Stimulated activated CD4-positive, alpha-beta T cell treated with anti-CD3 and anti-CD28 coated beads, Interleukin-12 subunit alpha, Interleukin-12 subunit beta, amount 100 ng/mL, for 24 hours (primary cell): ENCODE data around the gene OTOGL.
"Not testable (repeated sequence)": the region's sequence is repeated elsewhere in the genome, so short reads cannot be mapped to it uniquely, and the experiment has no call there.

Experiments used
- DNase-seq, 2 experiments: peaks; one replicate each; pipeline ENCODE4 v3.0.0-alpha.2; 2020; ENCODE audit warnings: low read depth in 2 of 2

The OTOGL gene

DNA sequence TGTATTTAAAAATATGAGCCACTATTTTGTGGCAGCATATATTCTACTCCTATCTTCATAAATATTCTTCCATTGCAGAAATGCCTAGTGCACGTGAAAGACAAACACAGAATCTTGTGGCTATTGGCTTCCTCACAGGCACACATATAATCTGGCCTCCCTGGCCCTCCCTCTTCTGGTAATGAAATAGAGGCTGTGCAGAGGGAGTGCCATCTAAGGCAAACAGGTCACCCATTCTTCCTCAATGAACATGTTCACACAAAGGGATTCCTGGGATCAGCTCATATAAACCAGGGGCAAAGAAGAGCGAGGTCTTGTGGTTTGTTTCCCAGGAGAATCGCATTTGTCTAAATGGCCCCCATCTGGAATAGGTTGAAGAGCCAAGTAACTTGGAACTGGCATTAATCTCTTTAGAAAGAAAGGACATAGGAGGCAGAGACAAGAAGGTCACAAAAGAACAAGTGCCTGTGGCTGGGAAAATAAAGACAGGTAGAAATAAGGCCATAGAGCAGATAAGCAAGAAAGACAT lies 173.1 kb downstream of the OTOGL start:
- no peak for DNase-seq

DNA sequence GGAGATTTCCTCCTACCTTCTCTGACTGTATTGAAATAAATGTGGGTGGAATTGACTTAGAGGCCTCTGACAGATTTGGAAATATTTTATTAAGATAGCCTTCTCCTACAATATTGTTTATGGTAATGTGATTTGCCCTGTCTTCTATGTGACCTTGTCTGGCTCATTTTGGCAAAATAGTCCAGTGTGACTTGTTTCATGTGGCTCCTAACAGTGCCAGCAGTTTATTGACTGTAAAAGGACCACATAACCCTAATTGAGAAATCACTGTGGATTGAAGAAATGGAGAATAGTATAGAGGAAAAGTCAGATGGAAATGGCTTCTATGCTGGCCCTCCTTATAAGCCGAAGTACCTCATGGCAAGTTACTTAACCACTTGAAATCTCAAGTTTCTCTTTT lies 173.8 kb downstream of the OTOGL start:
- no peak for DNase-seq

DNA sequence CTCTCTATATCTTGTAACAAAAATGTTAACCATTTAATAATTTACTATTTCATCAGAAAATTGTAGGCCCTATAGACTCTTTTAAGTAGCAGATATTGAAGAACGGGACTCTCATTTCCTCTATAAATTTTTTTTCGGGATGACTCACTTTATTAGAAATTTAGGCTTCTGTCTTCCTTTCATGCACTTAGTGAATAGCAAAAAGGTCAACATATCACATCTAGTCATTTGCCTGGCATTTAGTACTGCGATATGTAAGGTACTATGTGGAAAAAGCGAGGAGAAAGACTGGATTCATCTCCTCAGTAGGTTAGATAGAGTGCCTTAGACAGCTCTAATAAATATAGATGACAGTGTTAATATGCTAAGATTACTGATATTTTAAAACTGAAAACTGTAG lies 178.4 kb downstream of the OTOGL start:
- no peak for DNase-seq

DNA sequence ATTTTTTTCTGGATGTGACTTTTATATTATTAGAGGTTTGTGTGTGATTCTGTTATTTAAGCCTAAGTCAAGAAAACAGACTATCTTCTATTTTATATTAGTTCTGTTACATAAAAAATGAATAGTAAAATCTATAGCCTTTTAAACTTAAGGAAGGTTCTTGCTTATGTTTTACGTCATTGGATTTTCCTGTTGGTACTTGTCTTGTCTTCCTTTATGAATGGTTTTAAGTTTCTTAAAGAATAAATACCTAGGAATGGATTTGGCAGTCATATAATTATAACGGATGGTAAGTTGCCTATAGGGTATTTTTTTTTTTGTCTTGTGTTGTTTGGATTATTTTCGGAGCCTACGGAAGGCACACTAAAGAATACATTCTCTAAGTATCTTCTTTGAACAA lies 182.9 kb downstream of the OTOGL start:
- no peak for DNase-seq

DNA sequence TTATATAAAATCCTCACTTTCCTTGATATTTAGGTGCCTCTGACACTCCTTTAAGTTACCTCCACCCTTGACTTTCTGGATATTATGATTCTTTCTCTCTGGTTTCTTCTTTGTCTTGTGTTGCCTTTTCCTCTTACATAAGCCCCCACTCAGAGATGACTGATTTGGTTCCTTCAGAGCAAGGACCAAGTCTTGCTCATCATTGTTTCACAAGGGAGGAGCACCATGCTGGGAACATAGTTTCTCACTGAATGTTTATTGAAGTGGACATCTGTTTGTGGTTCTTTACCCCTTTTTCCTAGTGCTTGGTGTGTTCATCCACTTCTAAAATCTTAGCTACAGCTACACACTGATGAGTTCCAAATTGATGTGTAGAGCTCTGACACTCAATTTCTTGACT lies 183.4 kb downstream of the OTOGL start:
- no peak for DNase-seq

DNA sequence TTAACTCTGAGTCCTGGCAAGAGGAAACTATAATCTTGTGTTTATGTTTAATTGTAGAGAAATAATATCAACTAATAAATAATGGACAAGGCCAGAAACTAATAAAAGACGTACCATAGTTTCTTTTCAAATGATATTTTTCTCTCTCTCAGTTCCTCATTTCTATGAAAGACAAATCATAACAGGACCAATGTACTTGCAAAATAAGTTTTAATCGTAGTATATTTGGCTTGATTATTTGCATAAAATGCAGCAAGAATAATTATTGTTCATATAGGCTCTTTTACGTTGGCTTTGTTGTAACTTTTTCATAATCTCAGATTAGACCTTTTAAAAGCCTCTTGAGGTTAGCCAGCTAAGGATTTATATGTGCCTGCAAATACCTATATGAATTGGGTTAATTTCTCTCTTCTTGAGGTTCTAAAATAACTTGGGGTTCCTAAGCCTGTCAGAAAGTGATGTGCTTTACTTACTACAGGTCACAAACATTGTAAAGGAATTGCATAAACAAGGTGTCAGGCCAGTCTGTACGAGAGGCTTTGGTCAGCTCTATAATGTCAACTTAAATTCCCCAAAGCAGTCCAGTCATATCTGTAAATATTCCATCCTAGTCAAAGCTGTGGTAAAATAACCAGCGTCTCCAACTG lies 191.9 kb downstream of the OTOGL start:
- no peak for DNase-seq

DNA sequence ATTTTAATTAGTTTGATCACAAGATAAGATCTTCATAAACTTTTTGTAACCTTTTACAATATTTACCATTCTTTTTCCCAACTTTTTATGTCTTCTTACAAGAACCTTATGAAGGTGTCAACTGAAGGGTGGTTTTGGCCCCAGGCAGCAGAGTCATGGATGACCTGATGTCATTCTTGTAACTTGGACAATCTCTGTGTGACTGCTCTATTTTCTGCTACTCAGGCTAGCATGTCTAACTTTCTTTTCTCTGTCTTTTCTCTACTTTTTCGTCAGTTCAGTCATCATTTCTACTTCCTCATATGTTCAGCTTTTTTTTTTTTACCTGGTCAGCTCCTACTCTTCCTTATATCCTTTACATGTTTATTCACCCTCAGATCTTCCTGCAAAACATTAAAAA lies 194.0 kb downstream of the OTOGL start:
- DNase-seq, result no peak

DNA sequence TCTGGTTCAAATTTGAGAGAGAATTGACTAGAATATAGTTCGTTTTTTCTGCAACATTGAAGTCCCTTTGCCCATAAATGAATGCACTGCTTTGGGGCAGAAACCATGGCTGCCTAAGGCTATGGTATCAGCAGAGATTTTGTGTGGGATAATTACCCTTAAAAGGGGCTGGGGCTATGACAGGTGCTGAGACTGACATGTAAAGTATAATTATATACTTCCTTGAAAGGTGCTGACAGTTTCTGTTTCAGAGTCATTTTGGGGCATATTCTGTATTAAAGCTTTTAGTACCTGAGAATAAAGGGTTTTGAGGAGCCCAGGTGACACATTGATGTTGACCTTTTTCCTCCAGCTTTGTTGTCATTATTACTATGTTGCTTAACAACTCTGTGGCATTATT lies 194.4 kb downstream of the OTOGL start:
- DNase-seq, result no peak

DNA sequence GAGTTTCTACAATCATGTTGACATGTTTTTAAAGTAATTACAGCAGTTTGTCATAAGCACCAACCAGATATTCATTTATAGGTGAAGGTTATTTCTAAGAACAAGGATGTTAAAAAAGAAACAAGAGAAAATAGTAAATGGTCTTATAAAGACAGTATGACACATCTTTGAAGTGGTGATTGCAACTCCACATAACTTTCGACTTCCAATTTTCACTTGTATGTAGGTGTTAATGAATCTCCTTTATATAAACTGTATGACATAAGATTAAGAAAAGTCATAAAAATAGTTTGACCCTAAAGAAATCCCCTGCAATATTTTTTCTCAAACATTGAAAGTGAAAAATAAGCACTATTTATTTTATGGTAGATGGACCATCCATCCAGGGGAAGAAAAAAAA lies 199.9 kb downstream of the OTOGL start:
- DNase-seq, result no peak

DNA sequence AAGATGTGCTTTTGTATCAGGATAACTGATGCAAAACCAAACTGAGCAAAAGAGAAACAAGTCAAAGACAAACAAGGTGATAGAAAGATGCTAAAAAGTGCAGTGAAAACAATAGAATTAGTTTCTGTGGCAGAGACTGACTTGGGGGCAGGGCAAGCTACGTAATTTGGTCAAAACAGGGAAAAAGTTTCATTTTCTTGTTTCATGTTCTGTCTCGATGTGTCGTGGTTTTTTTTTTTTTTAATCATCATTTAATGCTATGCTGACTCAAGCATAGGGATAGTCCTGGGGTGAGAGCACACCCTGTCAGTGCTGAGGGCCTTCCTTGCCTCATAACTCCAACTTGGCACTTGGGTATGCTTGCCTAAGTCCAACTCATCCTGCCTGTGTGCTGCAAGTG lies 200.6 kb downstream of the OTOGL start:
- DNase-seq, result no peak

DNA sequence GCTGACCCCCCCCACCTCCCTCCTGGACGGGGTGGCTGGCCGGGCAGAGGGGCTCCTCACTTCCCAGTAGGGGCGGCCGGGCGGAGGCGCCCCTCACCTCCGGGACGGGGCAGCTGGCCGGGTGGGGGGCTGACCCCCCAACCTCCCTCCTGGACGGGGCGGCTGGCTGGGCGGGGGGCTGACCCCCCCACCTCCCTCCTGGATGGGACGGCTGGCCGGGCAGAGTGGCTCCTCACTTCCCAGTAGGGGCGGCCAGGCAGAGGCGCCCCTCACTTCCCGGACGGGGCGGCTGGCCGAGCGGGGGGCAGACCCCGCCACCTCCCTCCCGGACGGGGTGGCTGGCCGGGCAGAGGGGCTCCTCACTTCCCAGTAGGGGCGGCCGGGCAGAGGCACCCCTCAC lies 208.1 kb downstream of the OTOGL start:
- not testable (repeated sequence) for DNase-seq

DNA sequence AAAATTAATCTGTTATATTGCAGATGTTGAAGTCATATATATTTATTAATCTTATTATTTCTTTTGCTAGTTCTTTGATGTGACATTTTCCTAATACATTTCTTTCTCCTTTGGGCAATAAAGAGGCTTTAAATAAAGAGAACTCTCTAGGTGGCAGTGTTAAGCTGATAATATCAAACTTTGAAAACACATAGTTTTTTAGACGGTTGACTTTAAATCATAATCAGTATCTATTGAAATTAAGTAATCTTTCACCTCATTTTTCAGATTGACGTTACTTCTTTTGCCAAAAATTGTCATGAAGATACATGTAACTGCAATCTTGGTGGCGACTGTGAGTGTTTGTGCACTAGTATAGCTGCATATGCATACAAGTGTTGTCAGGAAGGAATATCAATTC lies 213.9 kb downstream of the OTOGL start:
- no peak for DNase-seq

DNA sequence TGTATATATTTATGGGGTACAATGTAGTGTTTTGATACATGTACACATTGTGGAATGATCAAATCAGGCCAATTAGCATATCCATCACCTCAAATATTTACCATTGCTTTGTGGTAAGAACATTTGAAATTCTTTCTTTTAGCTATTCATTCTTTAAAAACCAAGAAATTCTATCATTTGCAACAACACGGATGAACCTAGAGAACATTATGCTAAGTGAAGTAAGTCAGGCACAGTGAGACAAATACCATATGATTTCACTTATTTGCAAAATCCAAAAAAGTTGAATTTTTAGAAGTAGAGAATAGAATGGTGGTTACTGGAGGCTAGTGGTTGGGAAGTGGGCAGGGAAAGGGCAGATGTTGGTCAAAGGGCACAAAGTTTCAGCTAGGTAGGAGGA lies 215.4 kb downstream of the OTOGL start:
- DNase-seq, result no peak

DNA sequence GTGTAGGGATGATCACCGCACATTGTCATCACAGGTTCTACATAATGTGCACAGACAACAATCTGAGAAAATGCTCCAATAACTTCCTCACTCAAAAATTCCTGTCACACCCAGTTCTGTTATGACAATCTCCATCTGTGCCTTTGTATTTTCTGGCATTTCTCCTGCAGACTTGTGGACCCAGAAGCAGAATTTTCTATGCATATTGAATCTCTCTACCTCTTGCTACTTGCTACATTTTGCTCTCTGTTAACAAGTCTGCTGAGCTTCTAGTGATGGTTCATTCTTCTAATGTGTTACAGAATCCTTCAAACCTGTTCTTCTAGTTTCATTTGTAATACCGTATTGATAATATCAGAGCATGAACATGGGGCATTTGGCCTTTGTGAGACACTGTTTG lies 216.9 kb downstream of the OTOGL start:
- DNase-seq, result no peak

DNA sequence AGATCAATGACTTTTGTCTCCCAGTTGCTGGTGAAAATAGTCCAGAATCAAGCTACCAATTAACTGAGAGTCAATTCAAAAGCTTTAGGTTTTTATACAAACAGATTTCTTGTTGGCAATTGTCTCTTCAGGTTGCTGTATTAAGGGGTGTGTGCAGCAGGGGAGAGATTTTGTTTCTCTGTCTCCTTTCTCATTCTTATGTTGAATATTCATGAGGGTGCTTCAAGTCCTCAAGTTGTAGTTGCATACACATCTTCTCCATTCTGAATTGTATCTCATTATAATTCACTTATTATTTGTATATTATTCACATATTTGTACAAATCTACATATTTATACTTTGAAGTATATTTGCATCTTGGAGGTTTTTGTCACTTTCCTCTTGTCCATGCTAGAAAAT lies 218.0 kb downstream of the OTOGL start:
- DNase-seq, result no peak

DNA sequence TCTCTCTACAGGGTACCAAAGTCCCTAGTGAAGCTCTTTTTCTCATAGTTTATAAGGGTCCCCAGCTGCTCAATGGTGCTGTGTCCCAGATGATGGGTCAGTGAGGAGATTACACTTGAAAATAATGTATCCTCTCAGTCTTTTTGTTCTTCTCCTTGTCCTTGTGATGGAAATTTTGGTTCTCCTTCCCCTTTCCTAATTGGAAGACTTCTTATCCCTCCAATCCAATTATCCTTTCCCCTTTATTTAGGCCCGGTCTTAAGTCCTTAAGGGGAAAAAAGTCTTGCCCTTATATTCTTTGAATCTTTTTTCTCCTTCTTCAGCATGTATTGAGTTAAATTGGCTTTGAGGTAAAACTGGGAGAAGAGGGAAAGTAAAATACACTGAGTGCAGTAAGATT lies 218.6 kb downstream of the OTOGL start:
- no peak for DNase-seq

DNA sequence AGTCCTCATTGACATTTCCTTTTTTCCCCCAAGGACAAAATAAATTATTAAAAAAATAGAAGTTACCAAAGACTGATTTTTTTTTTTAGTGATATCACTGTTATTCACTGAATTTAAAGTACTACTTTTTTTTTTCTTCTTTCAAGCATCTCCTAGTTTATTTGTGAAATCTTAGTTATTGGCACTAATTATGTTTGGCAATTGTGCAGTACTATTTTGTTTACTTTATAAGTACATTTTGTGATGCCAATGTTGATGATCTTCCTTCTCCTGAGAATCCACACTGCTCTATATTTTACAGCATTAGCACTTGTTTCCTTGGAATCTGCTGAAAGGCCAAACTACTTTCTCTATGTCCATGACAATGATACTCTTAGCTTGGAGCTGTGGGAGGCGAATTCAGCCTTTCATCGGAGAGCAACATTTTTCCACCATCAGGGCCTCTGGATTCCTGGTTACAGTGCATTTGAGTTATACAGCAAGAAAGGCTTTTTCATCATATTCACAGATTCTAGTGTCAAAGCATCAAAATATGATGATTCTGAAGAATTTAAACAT lies 220.9 kb downstream of the OTOGL start:
- DNase-seq, result no peak

DNA sequence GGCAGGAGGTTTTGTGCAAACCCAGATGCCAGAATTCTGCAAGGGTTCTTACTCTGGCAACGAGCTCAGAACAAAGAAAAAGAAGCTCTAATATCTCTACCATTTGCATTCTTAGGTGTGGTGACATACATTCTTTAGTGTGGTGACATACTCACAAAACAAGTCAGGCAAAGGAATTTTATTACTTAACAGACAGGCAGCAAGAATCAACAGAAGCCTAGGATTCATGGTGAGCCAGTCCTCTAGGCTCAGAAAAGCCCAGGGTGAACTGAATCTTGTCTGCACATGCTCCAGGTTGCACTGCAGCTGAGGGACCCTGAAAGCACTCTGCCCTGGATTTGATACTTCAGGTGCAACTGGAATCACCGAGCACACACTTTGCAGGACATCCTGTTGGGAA lies 222.3 kb downstream of the OTOGL start:
- no peak for DNase-seq

DNA sequence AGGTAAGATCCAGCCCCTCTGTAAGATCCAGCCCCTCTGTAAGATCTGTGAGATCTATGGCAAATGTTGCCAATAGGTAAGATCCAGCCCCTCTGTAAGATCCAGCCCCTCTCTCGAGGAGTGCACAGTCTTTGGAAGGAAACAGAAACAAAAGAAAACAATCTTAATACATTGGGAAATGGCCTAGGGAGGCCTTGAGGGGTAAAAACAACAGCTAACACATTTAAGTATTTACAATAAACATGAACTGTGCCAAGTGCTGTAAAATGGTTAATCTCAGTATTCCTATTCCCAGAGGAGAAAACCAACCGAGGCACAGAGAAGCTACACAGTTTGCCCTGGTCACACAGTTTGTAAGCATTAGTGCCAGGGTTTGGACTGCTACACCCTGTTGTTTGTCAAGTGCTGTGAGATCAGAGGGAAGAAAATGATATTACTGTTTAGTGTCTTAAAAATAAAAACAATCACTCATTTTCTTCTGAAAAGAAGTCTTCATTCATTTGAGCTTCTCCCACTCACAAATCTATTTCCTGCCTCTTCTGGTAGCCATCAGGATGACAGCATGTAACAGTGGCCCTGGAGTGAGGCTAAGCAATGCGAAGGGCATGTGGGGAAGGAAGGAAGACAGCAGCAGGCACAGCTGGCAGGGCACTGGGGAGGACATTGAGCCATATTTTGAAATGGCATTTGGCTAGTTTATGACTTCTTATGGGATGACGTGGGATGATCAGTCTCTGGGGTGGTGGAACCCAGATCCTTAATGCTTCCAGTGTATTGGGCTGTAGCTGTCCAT lies 226.0 kb downstream of the OTOGL start:
- no peak for DNase-seq

DNA sequence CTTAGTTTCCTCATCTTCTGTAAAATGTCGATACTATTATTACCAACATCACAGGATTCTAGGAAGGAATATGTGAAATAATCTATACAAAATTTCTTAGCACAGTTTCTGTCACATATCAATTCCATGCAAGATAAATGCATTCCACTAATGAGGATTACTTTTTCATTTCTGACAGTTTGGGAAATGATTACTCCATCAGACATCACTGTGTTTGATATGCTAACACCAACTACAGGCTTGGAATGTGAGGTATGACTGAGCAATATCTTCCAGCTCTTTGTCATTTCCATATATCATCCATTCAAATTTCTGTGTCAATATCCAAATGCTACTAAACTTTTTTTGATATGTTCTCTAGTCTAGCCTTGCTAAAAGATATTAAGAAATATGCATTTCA lies 233.5 kb downstream of the OTOGL start:
- DNase-seq, result no peak

DNA sequence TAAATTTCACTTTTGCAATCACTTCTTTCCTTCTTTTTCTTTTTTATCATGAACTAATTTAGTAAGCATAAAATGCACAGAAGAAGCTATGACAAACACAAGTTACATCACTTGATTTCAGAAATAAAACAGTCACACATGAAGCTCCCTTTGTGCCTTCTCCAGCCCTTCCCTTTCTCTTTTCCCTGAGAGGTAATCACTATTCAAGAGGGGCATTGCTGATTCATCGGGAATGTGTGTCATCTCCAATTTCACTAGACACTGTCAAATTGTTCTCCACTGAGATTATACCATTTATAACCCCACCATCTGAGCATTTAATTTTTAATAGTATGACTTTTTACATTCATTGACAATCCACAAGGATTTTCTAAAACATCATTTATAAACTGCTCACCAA lies 253.1 kb downstream of the OTOGL start:
- DNase-seq, result no peak

DNA sequence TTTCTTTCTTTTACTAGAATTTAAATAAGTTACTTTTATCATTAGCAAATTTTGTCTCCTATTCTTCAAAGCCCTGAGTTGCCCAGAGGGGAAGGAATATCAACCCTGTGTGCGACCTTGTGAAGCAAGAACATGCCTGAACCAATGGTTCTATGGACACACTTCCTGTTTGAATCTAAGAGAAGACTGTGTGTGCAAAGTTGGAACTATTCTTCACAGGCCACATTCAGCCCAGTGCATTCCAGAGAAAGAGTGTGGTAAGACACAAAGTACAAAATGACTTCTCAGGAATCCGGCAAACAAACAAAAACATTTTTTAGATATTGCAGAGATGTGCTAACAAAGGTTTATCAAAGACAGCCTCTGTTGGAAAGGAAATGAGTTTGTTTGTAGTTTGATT lies 253.9 kb downstream of the OTOGL start:
- DNase-seq, result no peak

DNA sequence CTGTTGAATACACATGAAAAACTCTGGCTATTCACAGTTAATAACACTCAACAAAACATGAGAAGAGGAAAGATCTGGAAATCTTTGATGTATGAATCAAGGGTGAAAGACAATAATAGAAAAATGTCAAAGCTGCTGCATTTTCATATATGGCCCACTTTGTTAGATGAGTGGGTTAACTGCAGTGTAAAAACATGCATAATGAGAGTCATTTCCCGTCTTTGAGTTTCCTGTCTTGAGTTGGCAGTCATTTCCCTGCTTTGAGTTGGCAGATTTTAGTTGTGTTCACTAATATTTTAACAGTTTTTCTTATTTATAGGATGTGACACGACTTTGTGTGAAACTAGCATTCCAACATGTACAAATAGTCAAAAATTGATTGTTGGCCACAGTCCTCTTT lies 256.8 kb downstream of the OTOGL start:
- DNase-seq, result no peak
